ENCODE measurements around the gene SYNE2.

SYNE2 gene

DNA sequence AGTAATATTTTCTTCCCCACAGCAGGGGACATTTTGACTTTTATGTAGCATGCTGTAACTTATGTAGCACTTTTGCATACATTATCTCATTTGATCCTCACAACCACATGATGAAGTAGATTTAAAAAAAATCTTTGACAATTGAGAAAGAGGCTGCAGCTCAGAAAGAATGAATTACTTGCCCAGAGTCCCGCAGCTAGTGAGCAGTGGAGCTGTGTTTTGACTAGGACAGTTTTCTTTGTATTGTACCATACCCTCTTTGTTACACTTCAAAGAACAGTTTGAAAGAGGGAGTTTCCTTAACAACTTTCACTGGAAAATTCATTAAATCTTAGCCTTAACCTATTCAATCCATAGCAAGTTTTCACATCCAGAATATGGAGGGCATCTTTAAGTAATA lies 58.6 kb downstream of the SYNE2 start:
- H3K4me3 ChIP-seq (ENCODE audit: low read length), result no peak overlapping the region
- no peak for TF ChIP-seq CTCF (IDR thresholded peaks at IDR 0.05; ENCODE audit: insufficient read depth, low read depth, low read length, missing control alignments)
- no peak for DNase-seq (ENCODE audit: low read depth)

GRCh38 chr14:63912286-63912685 lies 59.5 kb downstream of the SYNE2 start:
- no peak for DNase-seq (ENCODE audit: low read depth)
- no peak overlapping the region for H3K4me3 ChIP-seq (ENCODE audit: low read length)
- no peak for TF ChIP-seq CTCF (IDR thresholded peaks at IDR 0.05; ENCODE audit: insufficient read depth, low read depth, low read length, missing control alignments)

- DNase-seq (ENCODE audit: low read depth), result no peak
- no peak for TF ChIP-seq CTCF (IDR thresholded peaks at IDR 0.05; ENCODE audit: insufficient read depth, low read depth, low read length, missing control alignments)
- H3K4me3 ChIP-seq (ENCODE audit: low read length), result no peak overlapping the region
These were observed 65.6 kb downstream of the SYNE2 start for GRCh38 chr14:63918411-63918810.

- TF ChIP-seq CTCF (IDR thresholded peaks at IDR 0.05; ENCODE audit: insufficient read depth, low read depth, low read length, missing control alignments), result no peak
- no peak overlapping the region for H3K4me3 ChIP-seq (ENCODE audit: low read length)
These were observed 70.1 kb downstream of the SYNE2 start for GRCh38 chr14:63922696-63923421.

GRCh38 chr14:63923422-63923752 lies 70.6 kb downstream of the SYNE2 start:
- DNase-seq (ENCODE audit: low read depth), result no peak
- TF ChIP-seq CTCF (IDR thresholded peaks at IDR 0.05; ENCODE audit: insufficient read depth, low read depth, low read length, missing control alignments), result no peak
- H3K4me3 ChIP-seq (ENCODE audit: low read length), result no peak overlapping the region

More at GRCh38 chr14:63922696-63923421, 70.1 kb downstream of the SYNE2 start:
- peak; percentile 99 for DNase-seq (ENCODE audit: low read depth)

DNA sequence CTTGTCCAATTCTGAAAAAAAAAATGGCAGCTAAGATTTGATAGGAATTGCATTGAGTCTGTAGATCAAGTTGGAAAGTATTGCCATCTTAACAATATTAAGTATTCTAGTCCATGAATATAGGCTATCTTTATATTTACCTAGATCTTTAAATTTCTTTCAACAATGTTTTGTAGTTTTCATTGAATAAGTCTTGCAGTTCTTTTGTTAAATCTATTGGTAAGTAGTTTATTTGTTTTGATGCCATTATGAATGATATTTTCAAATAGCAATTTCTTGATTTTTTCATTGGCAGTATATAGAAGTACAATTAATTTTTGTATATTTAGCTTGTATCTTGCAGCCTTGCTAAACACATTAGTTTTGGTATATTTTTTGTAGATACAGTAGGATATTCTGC lies 71.6 kb downstream of the SYNE2 start:
- no peak for DNase-seq (ENCODE audit: low read depth)
- H3K4me3 ChIP-seq (ENCODE audit: low read length), result no peak overlapping the region
- TF ChIP-seq CTCF (IDR thresholded peaks at IDR 0.05; ENCODE audit: insufficient read depth, low read depth, low read length, missing control alignments), result no peak

DNA sequence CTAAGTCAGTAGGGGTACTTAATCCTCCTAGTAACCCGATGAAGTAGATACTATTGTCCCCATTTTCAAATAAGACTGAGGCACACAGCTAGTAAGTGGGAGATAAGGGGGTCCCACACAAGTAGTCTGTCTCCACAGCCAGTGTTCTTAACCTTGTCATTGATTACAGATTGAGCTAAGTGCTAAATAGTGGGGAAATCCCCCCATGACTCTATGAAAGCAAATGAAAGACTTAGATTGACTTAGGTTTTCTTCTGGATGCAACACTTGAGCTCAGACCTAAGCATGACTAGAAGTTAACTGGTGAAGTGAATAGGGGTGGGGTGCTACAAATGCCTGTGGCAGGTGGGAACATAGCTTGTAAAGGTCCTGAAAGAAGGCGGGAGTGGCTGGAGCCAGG lies 73.8 kb downstream of the SYNE2 start:
- H3K4me3 ChIP-seq (ENCODE audit: low read length), result no peak overlapping the region
- no peak for TF ChIP-seq CTCF (IDR thresholded peaks at IDR 0.05; ENCODE audit: insufficient read depth, low read depth, low read length, missing control alignments)
- DNase-seq (ENCODE audit: low read depth), result no peak

Data from epithelial cell of esophagus (primary cell).